ENCODE results near the gene PRSS23.

The PRSS23 gene

GRCh38 chr11:86802601-86803051, 2.3 kb downstream of the PRSS23 start:
- peak; percentile 68 for TF ChIP-seq CTCF (IDR thresholded peaks at IDR 0.05; ENCODE audit: low read depth, low read length, missing control alignments)
- in situ Hi-C loops (cut with HindIII; ENCODE audit: low sequenced_read_pairs) = loop anchor here (10.0 kb wide), 1 partner anchor 178 kb away; no protein-coding TSS in a partner anchor
- DNase-seq (ENCODE audit: low read depth) = peak; percentile 26
- H3K4me3 ChIP-seq (ENCODE audit: low read depth, low read length) = peak overlapping the region; percentile 72

GRCh38 chr11:86803136-86804045, 3.0 kb downstream of the PRSS23 start:
- no peak for TF ChIP-seq CTCF (IDR thresholded peaks at IDR 0.05; ENCODE audit: low read depth, low read length, missing control alignments)
- in situ Hi-C loops (cut with HindIII; ENCODE audit: low sequenced_read_pairs) = loop anchor here (10.0 kb wide), 1 partner anchor 179 kb away; no protein-coding TSS in a partner anchor
- DNase-seq (ENCODE audit: low read depth) = no peak
- H3K4me3 ChIP-seq (ENCODE audit: low read depth, low read length) = peak overlapping the region; percentile 72

GRCh38 chr11:86804951-86805350, 4.6 kb downstream of the PRSS23 start:
- TF ChIP-seq CTCF (IDR thresholded peaks at IDR 0.05; ENCODE audit: low read depth, low read length, missing control alignments) = no peak
- DNase-seq (ENCODE audit: low read depth) = no peak
- H3K4me3 ChIP-seq (ENCODE audit: low read depth, low read length) = no peak overlapping the region
- in situ Hi-C loops (cut with HindIII; ENCODE audit: low sequenced_read_pairs) = loop anchor here (10.0 kb wide), 1 partner anchor 180 kb away; no protein-coding TSS in a partner anchor

- no peak for TF ChIP-seq CTCF (IDR thresholded peaks at IDR 0.05; ENCODE audit: low read depth, low read length, missing control alignments)
- H3K4me3 ChIP-seq (ENCODE audit: low read depth, low read length) = no peak overlapping the region
- in situ Hi-C loops (cut with HindIII; ENCODE audit: low sequenced_read_pairs) = loop anchor here (10.0 kb wide), 1 partner anchor 181 kb away; no protein-coding TSS in a partner anchor
- DNase-seq (ENCODE audit: low read depth) = no peak
These were observed 5.5 kb downstream of the PRSS23 start for GRCh38 chr11:86805873-86806310.

- TF ChIP-seq CTCF (IDR thresholded peaks at IDR 0.05; ENCODE audit: low read depth, low read length, missing control alignments) = no peak
- in situ Hi-C loops (cut with HindIII; ENCODE audit: low sequenced_read_pairs) = loop anchor here (10.0 kb wide), 1 partner anchor 182 kb away; no protein-coding TSS in a partner anchor
- no peak for DNase-seq (ENCODE audit: low read depth)
- no peak overlapping the region for H3K4me3 ChIP-seq (ENCODE audit: low read depth, low read length)
These were observed 6.6 kb downstream of the PRSS23 start for GRCh38 chr11:86806903-86807302.

- no peak for DNase-seq (ENCODE audit: low read depth)
- no peak for TF ChIP-seq CTCF (IDR thresholded peaks at IDR 0.05; ENCODE audit: low read depth, low read length, missing control alignments)
- H3K4me3 ChIP-seq (ENCODE audit: low read depth, low read length) = no peak overlapping the region
- in situ Hi-C loops (cut with HindIII; ENCODE audit: low sequenced_read_pairs) = loop anchor here (10.0 kb wide), 1 partner anchor 183 kb away; no protein-coding TSS in a partner anchor
These were observed 7.0 kb downstream of the PRSS23 start for GRCh38 chr11:86807360-86807759.

All from astrocyte of the cerebellum (primary cell).